SK-MEL-5 (cell line): ENCODE results near the gene COPS7B. TPM values are rescaled to one million over a fixed set of nuclear protein-coding genes. Genes with fewer than 3 reads are reported as not detected.

Experiments used
- DNase-seq: peaks from one replicate; pipeline ENCODE4 v3.0.0-alpha.2; 2016; ENCODE audit warnings: low read depth, low spot score
- in situ Hi-C: cut with HindIII; loops from 2 replicates; pipeline ENCODE4 v1.10.0; 2016; ENCODE audit warnings: low sequenced_read_pairs, high pct_unique_total_duplicates, low pct_unique_long_range_greater_than_20kb
- small RNA-seq, 2 experiments: library from RNA; depleted of rRNA; stranded (forward); fragments of <200 nt; gene quantifications; one replicate each; pipeline ENCODE3, GENCODE V24; 2014
- total RNA-seq: library from RNA; depleted of rRNA; stranded (reverse); fragments of >200 nt; shearing (Covaris generic); gene quantifications from 2 replicates; pipeline ENCODE4 v1.2.3, GENCODE V29; 2014; rRNA removed

The COPS7B gene
- total RNA-seq, 1 experiment from 2014 or later: 19.6 TPM

- in situ Hi-C loops: no loop called here
- no peak for DNase-seq
Measured at GRCh38 chr2:231853105-231853504, 66.9 kb downstream of the COPS7B start.

DNA sequence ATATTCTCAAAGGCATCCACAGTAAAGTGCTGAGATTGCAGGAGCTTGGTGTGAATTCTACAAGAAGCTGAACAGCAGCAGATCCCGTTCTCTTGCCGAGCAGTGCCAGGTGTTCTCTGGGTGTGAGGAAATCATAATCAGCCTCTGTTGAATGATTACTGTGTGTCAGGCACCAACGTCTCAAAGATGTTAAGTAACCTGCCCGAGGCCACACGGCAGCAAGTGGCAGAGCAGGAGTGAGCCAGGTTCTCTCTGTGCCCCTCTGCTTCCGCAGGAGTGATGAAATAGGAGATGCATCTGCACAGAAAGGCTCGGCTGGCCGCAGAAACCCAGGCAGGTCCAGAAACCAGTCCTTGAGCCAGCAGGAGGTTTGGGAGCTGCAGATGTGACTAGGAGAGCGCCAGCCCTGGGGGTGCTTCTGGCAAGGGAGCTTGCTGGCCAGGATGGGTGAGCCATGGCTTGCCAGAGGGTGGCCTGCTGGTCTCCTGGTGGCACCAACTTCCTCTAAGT, 68.4 kb downstream of the COPS7B start:
- in situ Hi-C loops: no loop called here
- DNase-seq: no peak

GRCh38 chr2:231856959-231857358, 70.7 kb downstream of the COPS7B start:
- in situ Hi-C loops: no loop called here
- no peak for DNase-seq

Small RNAs within 50 kb of the gene (small RNA-seq; reads per million reads assigned to genes)
- 0 reads per million in 2 experiments for gene AC073476.4

Other genes starting within 250 kb of the COPS7B start
- gene TEX44, start 193.6 kb upstream of the COPS7B start, total RNA-seq: not detected in 2 replicates
- 885 and 950 TPM in 2 replicates for gene PTMA, start 77.9 kb upstream of the COPS7B start, total RNA-seq
- 37.7 and 43.6 TPM in 2 replicates for gene PDE6D, start 5.2 kb upstream of the COPS7B start, total RNA-seq
- gene NPPC, start 140.0 kb downstream of the COPS7B start, total RNA-seq: 2.1 and 2.4 TPM in 2 replicates
- 21.5 and 22.9 TPM in 2 replicates for gene DIS3L2, start 175.3 kb downstream of the COPS7B start, total RNA-seq